Heart right ventricle (tissue), 16 donors: Measurements from ENCODE around the gene CLEC4G. TPM values are rescaled to one million over a fixed set of nuclear protein-coding genes. Genes with fewer than 3 reads are reported as not detected.
"Not testable (repeated sequence)": the region's sequence is repeated elsewhere in the genome, so short reads cannot be mapped to it uniquely, and the experiment has no call there.

Experiments used
- ATAC-seq, 8 donors: fragments of 200-7000 bp; cut with Tn5 transposase; one replicate each; pipeline ENCODE4 v1.9.1; 2020; ENCODE audit warnings: mild to moderate bottlenecking in 8 of 8, moderate library complexity in 8 of 8, moderate number of reproducible peaks in 1 of 8
- DNase-seq, 2 donors: peaks; one replicate each; pipeline ENCODE4 v3.0.0-alpha.2; 2020
- H3K27ac ChIP-seq, 10 donors: fragments of 200-600 bp; sonication (generic) in 2 of 10; one replicate each; pipeline versions ENCODE4 v1.5.0 to v1.8.0; 2020 to 2022; ENCODE audit warnings: mild to moderate bottlenecking in 3 of 10
- H3K27me3 ChIP-seq, 7 donors: fragments of 200-600 bp; one replicate each; pipeline ENCODE4 v1.8.0; 2021 to 2022; ENCODE audit warnings: mild to moderate bottlenecking in 2 of 7
- H3K36me3 ChIP-seq, 9 donors: fragments of 200-600 bp; sonication (generic) in 1 of 9; one replicate each; pipeline versions ENCODE4 v1.5.0 to v1.8.0; 2020 to 2022; ENCODE audit warnings: mild to moderate bottlenecking in 2 of 9
- H3K4me1 ChIP-seq, 9 donors: fragments of 200-600 bp; sonication (generic) in 1 of 9; one replicate each; pipeline versions ENCODE4 v1.5.0 to v1.8.0; 2020 to 2022; ENCODE audit warnings: mild to moderate bottlenecking in 4 of 9
- H3K4me3 ChIP-seq, 10 donors: fragments of 200-600 bp; sonication (generic) in 2 of 10; one replicate each; pipeline versions ENCODE4 v1.5.0 to v1.8.0; 2020 to 2022; ENCODE audit warnings: mild to moderate bottlenecking in 7 of 10, moderate library complexity in 2 of 10
- H3K9me3 ChIP-seq, 11 donors: fragments of 200-600 bp in 10 of 11; sonication (generic) in 2 of 11; one replicate each; pipeline versions ENCODE4 v1.5.0 to v1.8.0; 2013 to 2022; ENCODE audit warnings: mild to moderate bottlenecking in 2 of 11, control low read depth in 1 of 11, moderate library complexity in 1 of 11
- CTCF ChIP-seq, 9 donors: fragments of 200-600 bp; sonication (generic) in 2 of 9; IDR thresholded peaks; one replicate each; pipeline versions ENCODE4 v1.5.0 to v1.8.0; 2021 to 2022; ENCODE audit warnings: antibody characterized with exemption in 9 of 9, mild to moderate bottlenecking in 5 of 9, moderate library complexity in 1 of 9
- WGBS, 2 donors: extraction: QIAGEN DNeasy Blood & Tissue Kit; methylation state at CpG; one replicate each; pipeline ENCODE4 v1.1.7; 2013; ENCODE audit warnings: inconsistent platforms in 1 of 2; 5-methylcytosine and 5-hydroxymethylcytosine counted together
- intact Hi-C, 10 donors: fragments of 100-400 bp; cut with DNase I; formaldehyde crosslinking; loops; one replicate each; pipeline versions ENCODE4 v1.11.1 to v1.14.2; 2022
- polyA plus RNA-seq, 2 donors: library from polyadenylated mRNA; stranded (reverse); fragments of 200-250 nt; gene quantifications; one replicate each; pipeline ENCODE4 v1.2.3, GENCODE V29; 2013
- total RNA-seq, 10 donors: library from RNA; stranded (reverse); fragmentation: NEBNext Ultra II Directional in 3 of 10; extraction: Animal tissue kit (Norgen Biotek cat#: 25700) in 3 of 10; gene quantifications; one replicate each; pipeline versions ENCODE4 v1.2.1 to v1.2.4, GENCODE V29; 2021 to 2023
- donor health status: Arrhythmogenic right ventricular cardiomyopathy.
- donor health status: ischemic (EF 13 %, LVEDD 7.1; RV severe dilation, severe dysfunction).
- donor health status: healthy with polysubstance abuse.
- donor health status: DM: no; HTN: yes; CAD: no.
- donor health status: DM: no; HTN: no; CAD: no.
- donor health status: ischemic (EF 25% LVEDD 6.9; RV normal size, moderate dysfunction).
- donor health status: ischemic (EF 25% LVEDD 5.7; RV mildly dilated, moderate dysfunction).
- donor health status: healthy.
- donor health status: DM: yes; HTN: yes; CAD: no.
- donor health status: Ischemic cardiomyopathy.
- donor health status: ischemic (EF 35%, LVEDD 5.7; RV mildly dilated, moderate dysfunction).
- donor health status: nonischemic (EF 11% LVEDD 7.7; RV severe dilation, severe dysfunction).
- donor health status: DM: yes; HTN: yes; CAD: no.
- donor health status: PGD.
- donor health status: ischemic (EF 29% LVEDD 5.4; RV normal size, mild dysfunction).
- donor health status: nonischemic (EF 23%, LVEDD 6.1; RV moderate dilation, normal function).

The CLEC4G gene
- total and polyA plus RNA-seq, 12 donors: 0.20 to 4.2 (median 0.73) TPM; not detected in 3

- 45 to 53% methylated on average over 7 of the region's 7 CpGs for WGBS, 2 donors
- H3K4me1 ChIP-seq: no peaks in the 10 kb centered on the region
- no peak for TF ChIP-seq CTCF (IDR thresholded peaks at IDR 0.05)
- H3K4me3 ChIP-seq: peak within 1 kb of the TSS in 5 of 10 donors; percentile 13 to 40 (median 14)
- peaks cover 0 to 4% (median 0%) of the 10 kb centered on the region in 11 donors for H3K9me3 ChIP-seq
- H3K36me3 ChIP-seq: no peaks in the 10 kb centered on the region
- intact Hi-C loops: no loop called here
- ATAC-seq: peak in 5 of 8 donors; percentile 9 to 63 (median 48)
- no peak for DNase-seq
- peak within 1 kb of the TSS in 2 of 10 donors; percentile 22 to 73 for H3K27ac ChIP-seq
- peaks cover 0 to 34% (median 19%) of the 10 kb centered on the region in 7 donors for H3K27me3 ChIP-seq
Observed at GRCh38 chr19:7746903-7747884, 15.3 kb upstream of the CLEC4G start, which contains the start of gene CD209. Gene CD209, minus strand, starts transcription at chr19:7747534. Its CDS starts 23 bp downstream, at chr19:7747511.

GRCh38 chr19:7746306-7746705 lies 14.4 kb upstream of the CLEC4G start:
- H3K9me3 ChIP-seq, DNase-seq, intact Hi-C loops, H3K36me3 ChIP-seq, H3K4me1 ChIP-seq: not testable (repeated sequence)
- H3K27me3 ChIP-seq: peaks cover 0 to 34% (median 19%) of the 10 kb centered on the region in 7 donors
- H3K27ac ChIP-seq: peak overlapping the region in 1 of 10 donors; percentile 73
- peak in 1 of 8 donors; percentile 20 for ATAC-seq
- WGBS, 2 donors: 65 to 66% methylated on average over 4 of the region's 4 CpGs
- peak overlapping the region in 3 of 10 donors; percentile 8 to 40 (median 15) for H3K4me3 ChIP-seq

GRCh38 chr19:7744871-7745650 lies 13.2 kb upstream of the CLEC4G start:
- intact Hi-C loops: no loop called here
- H3K27me3 ChIP-seq: peaks cover 0 to 34% (median 16%) of the 10 kb centered on the region in 7 donors
- 70 to 75% methylated on average over 11 to 12 of the region's 12 CpGs for WGBS, 2 donors

More at GRCh38 chr19:7744871-7745650, 13.2 kb upstream of the CLEC4G start:
- Histone ChIP-seq H3K27ac (no peak overlapping the region), H3K9me3 (peaks cover 0 to 4% (median 0%) of the 10 kb centered on the region in 11 donors), H3K4me1 (no peaks in the 10 kb centered on the region), H3K36me3 (no peaks in the 10 kb centered on the region), H3K4me3 (peak overlapping the region in 1 of 10 donors; percentile 29)
- no peak for TF ChIP-seq CTCF (IDR thresholded peaks at IDR 0.05)
- DNase-seq: no peak
- ATAC-seq: no peak
